ACC112 (cell line): ENCODE data around the gene CCDC83.
"Not testable (repeated sequence)": the region's sequence is repeated elsewhere in the genome, so short reads cannot be mapped to it uniquely, and the experiment has no call there.

Experiments
- H2AFZ ChIP-seq: fragments of 200-600 bp; sonication (generic); one replicate; pipeline ENCODE4 v1.6.0; 2017; ENCODE audit warnings: antibody characterized with exemption, low read length; ENCODE audit not compliant: unreplicated experiment
- H3K27ac ChIP-seq: fragments of 200-600 bp; sonication (generic); 2 replicates; pipeline ENCODE4 v1.5.1; 2014; ENCODE audit warnings: low read depth, mild to moderate bottlenecking, antibody characterized with exemption, low read length, moderate library complexity
- H3K27me3 ChIP-seq: fragments of 200-600 bp; sonication (generic); 2 replicates; pipeline ENCODE4 v1.6.1; 2014; ENCODE audit warnings: mild to moderate bottlenecking, antibody characterized with exemption, low read length, moderate library complexity, mixed read lengths; ENCODE audit not compliant: insufficient read depth
- H3K36me3 ChIP-seq: fragments of 200-600 bp; sonication (generic); 2 replicates; pipeline ENCODE4 v1.6.1; 2016; ENCODE audit warnings: mild to moderate bottlenecking, antibody characterized with exemption, low read length, moderate library complexity, mixed read lengths; ENCODE audit not compliant: insufficient read depth
- H3K4me1 ChIP-seq: fragments of 200-600 bp; sonication (generic); one replicate; pipeline ENCODE4 v1.6.1; 2016; ENCODE audit warnings: low read length, mixed read lengths; ENCODE audit not compliant: insufficient read depth, unreplicated experiment, control insufficient read depth
- H3K4me3 ChIP-seq: fragments of 200-600 bp; sonication (generic); 2 replicates; pipeline ENCODE4 v1.5.1; 2014; ENCODE audit warnings: mild to moderate bottlenecking, low read depth, low read length
- H3K79me2 ChIP-seq: fragments of 200-600 bp; sonication (generic); one replicate; pipeline ENCODE4 v1.6.0; 2016; ENCODE audit warnings: low read length; ENCODE audit not compliant: control insufficient read depth, unreplicated experiment, insufficient read depth

Gene CCDC83

GRCh38 chr11:85913513-85913912, 58.3 kb downstream of the CCDC83 start:
- Histone ChIP-seq H3K79me2 (no peaks in the 10 kb centered on the region), H3K4me1 (no peaks in the 10 kb centered on the region), H3K27me3 (peaks cover 18% of the 10 kb centered on the region), H2AFZ (no peak overlapping the region), H3K27ac (no peak overlapping the region), H3K4me3 (no peak overlapping the region), H3K36me3 (no peaks in the 10 kb centered on the region)

GRCh38 chr11:85914425-85914824, 59.2 kb downstream of the CCDC83 start:
- peaks cover 7% of the 10 kb centered on the region for H3K4me1 ChIP-seq
- no peak overlapping the region for H3K4me3 ChIP-seq
- no peaks in the 10 kb centered on the region for H3K36me3 ChIP-seq
- no peak overlapping the region for H3K27ac ChIP-seq
- no peak overlapping the region for H2AFZ ChIP-seq
- H3K79me2 ChIP-seq: no peaks in the 10 kb centered on the region
- peaks cover 18% of the 10 kb centered on the region for H3K27me3 ChIP-seq

GRCh38 chr11:85918910-85919794, 64.0 kb downstream of the CCDC83 start:
- Histone ChIP-seq H3K4me1 (peaks cover 8% of the 10 kb centered on the region), H3K79me2 (no peaks in the 10 kb centered on the region), H2AFZ (no peak overlapping the region), H3K27ac (no peak overlapping the region; the same call in 1 of the 2 replicates), H3K36me3 (no peaks in the 10 kb centered on the region), H3K27me3 (peaks cover 17% of the 10 kb centered on the region), H3K4me3 (no peak overlapping the region)

GRCh38 chr11:85922367-85922766, 67.2 kb downstream of the CCDC83 start:
- no peak overlapping the region for H3K27ac ChIP-seq
- H3K27me3 ChIP-seq: peaks cover 11% of the 10 kb centered on the region
- no peaks in the 10 kb centered on the region for H3K36me3 ChIP-seq
- H3K4me1 ChIP-seq: peaks cover 8% of the 10 kb centered on the region
- H3K79me2 ChIP-seq: no peaks in the 10 kb centered on the region
- no peak overlapping the region for H2AFZ ChIP-seq
- no peak overlapping the region for H3K4me3 ChIP-seq

GRCh38 chr11:85923455-85923854, 68.3 kb downstream of the CCDC83 start:
- peaks cover 8% of the 10 kb centered on the region for H3K4me1 ChIP-seq
- no peaks in the 10 kb centered on the region for H3K36me3 ChIP-seq
- H2AFZ ChIP-seq: no peak overlapping the region

GRCh38 chr11:85926653-85927214, 71.6 kb downstream of the CCDC83 start:
- H3K27me3 ChIP-seq: peaks cover 11% of the 10 kb centered on the region
- not testable (repeated sequence) for H3K36me3 ChIP-seq, H2AFZ ChIP-seq, H3K79me2 ChIP-seq, H3K4me3 ChIP-seq, H3K27ac ChIP-seq, H3K4me1 ChIP-seq

More at GRCh38 chr11:85923455-85923854, 68.3 kb downstream of the CCDC83 start:
- Histone ChIP-seq H3K27me3 (peaks cover 11% of the 10 kb centered on the region), H3K27ac (no peak overlapping the region), H3K79me2 (no peaks in the 10 kb centered on the region), H3K4me3 (no peak overlapping the region)

- no peak overlapping the region for H3K4me3 ChIP-seq
- H3K4me1 ChIP-seq: no peaks in the 10 kb centered on the region
- H3K27ac ChIP-seq: no peak overlapping the region
- no peaks in the 10 kb centered on the region for H3K36me3 ChIP-seq
- no peaks in the 10 kb centered on the region for H3K79me2 ChIP-seq
- no peak overlapping the region for H2AFZ ChIP-seq
- H3K27me3 ChIP-seq: no peaks in the 10 kb centered on the region
Measured at GRCh38 chr11:85930879-85931366, 75.7 kb downstream of the CCDC83 start.

- Histone ChIP-seq H2AFZ (no peak overlapping the region), H3K27me3 (no peaks in the 10 kb centered on the region), H3K36me3 (no peaks in the 10 kb centered on the region), H3K4me1 (no peaks in the 10 kb centered on the region), H3K27ac (no peak overlapping the region), H3K4me3 (no peak overlapping the region), H3K79me2 (no peaks in the 10 kb centered on the region)
Measured at GRCh38 chr11:85934596-85935169, 79.5 kb downstream of the CCDC83 start.

- Histone ChIP-seq H3K79me2 (no peaks in the 10 kb centered on the region), H3K27me3 (no peaks in the 10 kb centered on the region), H2AFZ (no peak overlapping the region), H3K36me3 (no peaks in the 10 kb centered on the region), H3K27ac (no peak overlapping the region), H3K4me3 (no peak overlapping the region), H3K4me1 (no peaks in the 10 kb centered on the region)
Measured at GRCh38 chr11:85935751-85936150, 80.6 kb downstream of the CCDC83 start.

GRCh38 chr11:85937835-85938234, 82.7 kb downstream of the CCDC83 start:
- Histone ChIP-seq H3K79me2 (no peaks in the 10 kb centered on the region), H3K4me3 (no peak overlapping the region), H3K27ac (no peak overlapping the region), H3K27me3 (no peaks in the 10 kb centered on the region), H3K4me1 (peaks cover 3% of the 10 kb centered on the region), H3K36me3 (no peaks in the 10 kb centered on the region), H2AFZ (no peak overlapping the region)
